ENCODE results near the gene TDRKH. TPM values are rescaled to one million over a fixed set of nuclear protein-coding genes. Genes with fewer than 3 reads are reported as not detected.

TDRKH gene
- total and polyA plus RNA-seq, 2 experiments from 2014 or later, result 2.2 to 3.6 TPM

DNA sequence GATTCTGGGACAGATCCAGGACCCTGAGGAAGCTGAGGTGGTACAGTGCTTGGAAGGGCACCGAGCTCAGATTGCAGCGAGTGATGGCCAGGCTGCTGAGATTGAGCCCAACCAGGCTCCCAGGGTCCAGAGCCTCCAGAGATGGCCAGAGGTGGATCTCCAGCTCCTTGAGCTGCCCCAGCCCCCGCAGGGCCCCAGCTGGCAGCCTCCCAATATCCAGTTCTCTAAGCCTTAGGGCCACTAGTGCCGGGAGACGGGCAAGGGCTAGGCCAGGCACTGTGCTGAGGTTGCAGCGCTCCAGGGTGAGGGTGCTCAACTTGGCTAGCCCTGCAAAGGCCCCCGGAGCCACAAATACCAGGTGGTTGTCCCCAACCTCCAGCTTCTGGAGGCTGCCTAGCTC is 11.5 kb upstream of the TDRKH start:
- H3K9me3 ChIP-seq (ENCODE audit: low read depth), result no peaks in the 10 kb centered on the region
- H3K9ac ChIP-seq, result no peak overlapping the region
- DNase-seq, result no peak
- in situ Hi-C loops (cut with MboI), result no loop called here
- H3K79me2 ChIP-seq (ENCODE audit: insufficient read depth), result no peaks in the 10 kb centered on the region
- no peak overlapping the region for H3K4me3 ChIP-seq
- H3K4me2 ChIP-seq (ENCODE audit: unreplicated experiment), result no peak overlapping the region
- no peaks in the 10 kb centered on the region for H3F3A ChIP-seq (ENCODE audit: insufficient read depth)
- H3K9me2 ChIP-seq (ENCODE audit: insufficient read depth), result no peaks in the 10 kb centered on the region
- H3K36me3 ChIP-seq (ENCODE audit: low read depth), result no peaks in the 10 kb centered on the region
- H3K27me3 ChIP-seq (replicated peaks; ENCODE audit: insufficient read depth), result peaks cover 49% of the 10 kb centered on the region
- H2AFZ ChIP-seq, result no peak overlapping the region
- 66 to 74% methylated on average over 7 of the region's 7 CpGs for WGBS, 2 experiments (ENCODE audit: low coverage in 1 of 2, low lambda C conversion rate in 2 of 2, missing lambda C conversion rate in 2 of 2)
- no peaks in the 10 kb centered on the region for H3K4me1 ChIP-seq (ENCODE audit: insufficient read depth)
- TF ChIP-seq EZH2phosphoT487 (IDR thresholded peaks at IDR 0.05; ENCODE audit: insufficient read depth, low read depth) (no peak), EZH2 (IDR thresholded peaks at IDR 0.05; ENCODE audit: insufficient read depth, poor library complexity, severe bottlenecking) (no peak)
- no peak overlapping the region for H3K27ac ChIP-seq
- H4K20me1 ChIP-seq (ENCODE audit: insufficient read depth), result no peaks in the 10 kb centered on the region

- TF ChIP-seq EZH2phosphoT487 (IDR thresholded peaks at IDR 0.05; ENCODE audit: insufficient read depth, low read depth) (no peak), EZH2 (IDR thresholded peaks at IDR 0.05; ENCODE audit: insufficient read depth, poor library complexity, severe bottlenecking) (no peak)
- no peak overlapping the region for H3K27ac ChIP-seq
- no peak overlapping the region for H2AFZ ChIP-seq
- H3F3A ChIP-seq (ENCODE audit: insufficient read depth), result no peaks in the 10 kb centered on the region
- H3K9me2 ChIP-seq (ENCODE audit: insufficient read depth), result no peaks in the 10 kb centered on the region
- no peaks in the 10 kb centered on the region for H4K20me1 ChIP-seq (ENCODE audit: insufficient read depth)
- H3K9me3 ChIP-seq (ENCODE audit: low read depth), result no peaks in the 10 kb centered on the region
- no peak overlapping the region for H3K9ac ChIP-seq
- H3K4me3 ChIP-seq, result no peak overlapping the region
- no peak for DNase-seq
- peaks cover 49% of the 10 kb centered on the region for H3K27me3 ChIP-seq (replicated peaks; ENCODE audit: insufficient read depth)
- H3K4me1 ChIP-seq (ENCODE audit: insufficient read depth), result no peaks in the 10 kb centered on the region
- no peaks in the 10 kb centered on the region for H3K36me3 ChIP-seq (ENCODE audit: low read depth)
- H3K79me2 ChIP-seq (ENCODE audit: insufficient read depth), result no peaks in the 10 kb centered on the region
- in situ Hi-C loops (cut with MboI), result no loop called here
- WGBS, 2 experiments (ENCODE audit: low coverage in 1 of 2, low lambda C conversion rate in 2 of 2, missing lambda C conversion rate in 2 of 2), result 80 to 89% methylated on average over 12 of the region's 12 CpGs
- no peak overlapping the region for H3K4me2 ChIP-seq (ENCODE audit: unreplicated experiment)
Observed at GRCh38 chr1:151801310-151801820, 11.1 kb upstream of the TDRKH start.

- no peak overlapping the region for H2AFZ ChIP-seq
- no peak overlapping the region for H3K4me3 ChIP-seq
- H3K9me3 ChIP-seq (ENCODE audit: low read depth), result no peaks in the 10 kb centered on the region
- H3K4me1 ChIP-seq (ENCODE audit: insufficient read depth), result no peaks in the 10 kb centered on the region
- H4K20me1 ChIP-seq (ENCODE audit: insufficient read depth), result no peaks in the 10 kb centered on the region
- WGBS, 2 experiments (ENCODE audit: low coverage in 1 of 2, low lambda C conversion rate in 2 of 2, missing lambda C conversion rate in 2 of 2), result 26 to 29% methylated on average over 8 of the region's 8 CpGs
- H3K9me2 ChIP-seq (ENCODE audit: insufficient read depth), result no peaks in the 10 kb centered on the region
- no peaks in the 10 kb centered on the region for H3K79me2 ChIP-seq (ENCODE audit: insufficient read depth)
- H3K9ac ChIP-seq, result no peak overlapping the region
- H3K36me3 ChIP-seq (ENCODE audit: low read depth), result no peaks in the 10 kb centered on the region
- TF ChIP-seq EZH2phosphoT487 (IDR thresholded peaks at IDR 0.05; ENCODE audit: insufficient read depth, low read depth) (no peak), EZH2 (IDR thresholded peaks at IDR 0.05; ENCODE audit: insufficient read depth, poor library complexity, severe bottlenecking) (no peak)
- H3K4me2 ChIP-seq (ENCODE audit: unreplicated experiment), result no peak overlapping the region
- H3F3A ChIP-seq (ENCODE audit: insufficient read depth), result no peaks in the 10 kb centered on the region
- DNase-seq, result no peak
- peaks cover 49% of the 10 kb centered on the region for H3K27me3 ChIP-seq (replicated peaks; ENCODE audit: insufficient read depth)
- H3K27ac ChIP-seq, result no peak overlapping the region
- in situ Hi-C loops (cut with MboI), result no loop called here
Observed at GRCh38 chr1:151800830-151801229, 10.5 kb upstream of the TDRKH start.

DNA sequence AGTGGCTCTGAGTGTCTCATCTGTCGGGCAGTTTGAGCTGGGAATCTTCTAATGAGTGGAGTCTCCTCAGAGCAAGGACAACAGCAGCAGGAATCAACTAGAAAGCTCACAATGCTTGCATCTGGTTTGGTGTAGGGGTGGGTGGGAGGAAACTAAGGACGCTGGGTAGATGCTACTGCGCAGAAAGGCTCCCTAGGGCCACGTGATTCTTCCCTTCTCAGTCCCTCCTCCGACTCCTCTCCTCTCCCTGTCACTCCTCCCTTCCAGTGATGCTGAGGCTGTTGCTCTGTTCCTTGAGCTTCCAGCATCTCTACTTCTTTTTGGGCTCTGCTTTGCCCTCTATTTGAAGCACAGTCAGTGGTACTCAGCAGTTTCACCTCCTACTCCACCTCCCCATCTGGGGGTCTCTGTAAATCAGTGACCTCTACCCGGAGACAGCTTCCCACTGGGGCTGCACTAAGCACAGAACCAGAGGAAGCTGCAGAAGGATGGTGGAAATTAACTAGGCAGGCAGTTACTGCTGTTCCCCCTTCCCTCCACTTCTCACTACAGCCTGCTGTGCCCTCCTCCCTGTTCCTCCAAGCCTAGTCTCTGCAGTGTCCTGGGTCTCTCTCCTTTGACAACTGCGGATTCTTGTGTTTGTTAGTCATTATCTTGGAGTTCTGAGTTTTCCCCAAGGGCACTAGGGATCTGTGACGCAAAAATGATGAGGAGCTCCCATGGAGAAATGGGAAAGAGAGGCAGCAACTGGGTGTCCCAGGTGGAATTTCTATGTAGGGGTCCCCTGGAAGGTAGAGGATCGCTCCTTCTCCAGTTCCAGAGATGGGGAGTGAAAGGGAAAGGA is 9.1 kb upstream of the TDRKH start:
- no peak overlapping the region for H3K27ac ChIP-seq
- no peaks in the 10 kb centered on the region for H3K9me3 ChIP-seq (ENCODE audit: low read depth)
- DNase-seq, result peak; percentile 21
- no peak overlapping the region for H3K4me3 ChIP-seq
- H3K27me3 ChIP-seq (replicated peaks; ENCODE audit: insufficient read depth), result peaks cover 45% of the 10 kb centered on the region
- in situ Hi-C loops (cut with MboI), result no loop called here
- no peaks in the 10 kb centered on the region for H3K4me1 ChIP-seq (ENCODE audit: insufficient read depth)
- no peaks in the 10 kb centered on the region for H3K79me2 ChIP-seq (ENCODE audit: insufficient read depth)
- H2AFZ ChIP-seq, result no peak overlapping the region
- H4K20me1 ChIP-seq (ENCODE audit: insufficient read depth), result no peaks in the 10 kb centered on the region
- 32 to 38% methylated on average over 9 of the region's 9 CpGs for WGBS, 2 experiments (ENCODE audit: low coverage in 1 of 2, low lambda C conversion rate in 2 of 2, missing lambda C conversion rate in 2 of 2)
- H3K9ac ChIP-seq, result no peak overlapping the region
- H3K9me2 ChIP-seq (ENCODE audit: insufficient read depth), result no peaks in the 10 kb centered on the region
- no peaks in the 10 kb centered on the region for H3K36me3 ChIP-seq (ENCODE audit: low read depth)
- H3F3A ChIP-seq (ENCODE audit: insufficient read depth), result no peaks in the 10 kb centered on the region
- TF ChIP-seq EZH2phosphoT487 (IDR thresholded peaks at IDR 0.05; ENCODE audit: insufficient read depth, low read depth) (no peak), EZH2 (IDR thresholded peaks at IDR 0.05; ENCODE audit: insufficient read depth, poor library complexity, severe bottlenecking) (no peak)
- no peak overlapping the region for H3K4me2 ChIP-seq (ENCODE audit: unreplicated experiment)

Data from GM23248 (cell line).